Measurements from ENCODE around the gene SUGP1.

The SUGP1 gene

GRCh38 chr19:19337120-19337519 is 16.8 kb upstream of the SUGP1 start:
- Histone ChIP-seq H3K9ac (ENCODE audit: low read length) (no peak overlapping the region), H3K9me3 (ENCODE audit: low read length) (no peaks in the 10 kb centered on the region), H3K36me3 (ENCODE audit: insufficient read depth, low read length) (peaks cover 81% of the 10 kb centered on the region), H3K4me3 (ENCODE audit: low read depth, low read length, poor library complexity, severe bottlenecking) (no peak overlapping the region), H3K4me2 (ENCODE audit: low read length) (no peak overlapping the region), H3K27ac (ENCODE audit: low read depth, low read length, poor library complexity, severe bottlenecking) (no peak overlapping the region), H3F3A (ENCODE audit: insufficient read depth, low read length) (no peaks in the 10 kb centered on the region), H4K20me1 (ENCODE audit: insufficient read depth, low read length) (no peaks in the 10 kb centered on the region), H3K79me2 (ENCODE audit: insufficient read depth, low read length) (no peaks in the 10 kb centered on the region), H3K27me3 (ENCODE audit: insufficient read depth, low read length) (no peaks in the 10 kb centered on the region), H3K9me2 (ENCODE audit: low read depth, low read length) (no peaks in the 10 kb centered on the region), H2AFZ (ENCODE audit: low read length) (no peak overlapping the region), H3K4me1 (ENCODE audit: insufficient read depth, low read length, severe bottlenecking) (no peaks in the 10 kb centered on the region)
- TF ChIP-seq EZH2 (IDR thresholded peaks at IDR 0.05; ENCODE audit: borderline replicate concordance, low read length) (no peak), CTCF (IDR thresholded peaks at IDR 0.05; ENCODE audit: low read length) (no peak)

GRCh38 chr19:19336597-19336996 is 16.3 kb upstream of the SUGP1 start:
- H4K20me1 ChIP-seq (ENCODE audit: insufficient read depth, low read length) = no peaks in the 10 kb centered on the region
- H3K27ac ChIP-seq (ENCODE audit: low read depth, low read length, poor library complexity, severe bottlenecking) = no peak overlapping the region
- H3K9me2 ChIP-seq (ENCODE audit: low read depth, low read length) = no peaks in the 10 kb centered on the region

GRCh38 chr19:19335408-19336158 is 15.3 kb upstream of the SUGP1 start:
- Histone ChIP-seq H3K79me2 (ENCODE audit: insufficient read depth, low read length) (no peaks in the 10 kb centered on the region), H3K27ac (ENCODE audit: low read depth, low read length, poor library complexity, severe bottlenecking) (no peak overlapping the region)

More at GRCh38 chr19:19336597-19336996, 16.3 kb upstream of the SUGP1 start:
- no peaks in the 10 kb centered on the region for H3K27me3 ChIP-seq (ENCODE audit: insufficient read depth, low read length)
- no peaks in the 10 kb centered on the region for H3K4me1 ChIP-seq (ENCODE audit: insufficient read depth, low read length, severe bottlenecking)
- no peaks in the 10 kb centered on the region for H3K79me2 ChIP-seq (ENCODE audit: insufficient read depth, low read length)
- H3K9ac ChIP-seq (ENCODE audit: low read length) = no peak overlapping the region
- no peaks in the 10 kb centered on the region for H3K9me3 ChIP-seq (ENCODE audit: low read length)
- no peak overlapping the region for H3K4me2 ChIP-seq (ENCODE audit: low read length)
- no peak overlapping the region for H3K4me3 ChIP-seq (ENCODE audit: low read depth, low read length, poor library complexity, severe bottlenecking)
- H2AFZ ChIP-seq (ENCODE audit: low read length) = no peak overlapping the region
- peaks cover 83% of the 10 kb centered on the region for H3K36me3 ChIP-seq (ENCODE audit: insufficient read depth, low read length)
- TF ChIP-seq EZH2 (IDR thresholded peaks at IDR 0.05; ENCODE audit: borderline replicate concordance, low read length) = no peak
- no peak for TF ChIP-seq CTCF (IDR thresholded peaks at IDR 0.05; ENCODE audit: low read length)
- no peaks in the 10 kb centered on the region for H3F3A ChIP-seq (ENCODE audit: insufficient read depth, low read length)

More at GRCh38 chr19:19335408-19336158, 15.3 kb upstream of the SUGP1 start:
- H3K4me1 ChIP-seq (ENCODE audit: insufficient read depth, low read length, severe bottlenecking) = no peaks in the 10 kb centered on the region
- no peak overlapping the region for H3K4me3 ChIP-seq (ENCODE audit: low read depth, low read length, poor library complexity, severe bottlenecking)
- no peaks in the 10 kb centered on the region for H3K9me3 ChIP-seq (ENCODE audit: low read length)
- H4K20me1 ChIP-seq (ENCODE audit: insufficient read depth, low read length) = no peaks in the 10 kb centered on the region
- H3K9me2 ChIP-seq (ENCODE audit: low read depth, low read length) = no peaks in the 10 kb centered on the region
- H3K36me3 ChIP-seq (ENCODE audit: insufficient read depth, low read length) = peaks cover 82% of the 10 kb centered on the region
- TF ChIP-seq EZH2 (IDR thresholded peaks at IDR 0.05; ENCODE audit: borderline replicate concordance, low read length) = no peak
- TF ChIP-seq CTCF (IDR thresholded peaks at IDR 0.05; ENCODE audit: low read length) = no peak
- H2AFZ ChIP-seq (ENCODE audit: low read length) = no peak overlapping the region
- H3K4me2 ChIP-seq (ENCODE audit: low read length) = no peak overlapping the region
- no peaks in the 10 kb centered on the region for H3K27me3 ChIP-seq (ENCODE audit: insufficient read depth, low read length)
- no peaks in the 10 kb centered on the region for H3F3A ChIP-seq (ENCODE audit: insufficient read depth, low read length)
- no peak overlapping the region for H3K9ac ChIP-seq (ENCODE audit: low read length)

Data from OCI-LY1 (cell line).